Natural killer cell (primary cell): ENCODE results near the gene RAC2. TPM values are rescaled to one million over a fixed set of nuclear protein-coding genes. Genes with fewer than 3 reads are reported as not detected.
A peak's percentile ranks its signal among the peaks of the same experiment; 100 is the strongest.

Source experiments
- ATAC-seq, 3 donors: fragments of 150-1000 bp in 2 of 3; fragments of 200-7000 bp in 1 of 3; cut with Tn5 transposase; 1 replicate in 1 of 3; 2 replicates in 2 of 3; pipeline ENCODE4 v1.10.0; 2021; ENCODE audit warnings: mild to moderate bottlenecking in 2 of 3, moderate library complexity in 2 of 3
- DNase-seq, 2 donors: peaks; one replicate each; pipeline versions ENCODE4 v3.0.0 to v3.0.0-alpha.2; 2013 to 2021; ENCODE audit warnings: mixed read lengths in 1 of 2
- H3K27ac ChIP-seq: one replicate; pipeline ENCODE4 v1.5.1; 2013; ENCODE audit warnings: mild to moderate bottlenecking, low read length
- H3K27me3 ChIP-seq: one replicate; pipeline ENCODE4 v1.6.1; 2013; ENCODE audit warnings: low read length; ENCODE audit not compliant: control insufficient read depth, insufficient read depth
- H3K36me3 ChIP-seq: one replicate; pipeline ENCODE4 v1.6.1; 2013; ENCODE audit warnings: low read length; ENCODE audit not compliant: control insufficient read depth, insufficient read depth
- H3K4me1 ChIP-seq: one replicate; pipeline ENCODE4 v1.6.1; 2013; ENCODE audit warnings: low read length; ENCODE audit not compliant: control insufficient read depth, insufficient read depth
- H3K4me3 ChIP-seq: one replicate; pipeline ENCODE4 v1.5.1; 2013; ENCODE audit warnings: low read length
- H3K9me3 ChIP-seq: one replicate; pipeline ENCODE4 v1.6.1; 2013; ENCODE audit warnings: low read length; ENCODE audit not compliant: control insufficient read depth, insufficient read depth
- H3K27ac Mint-ChIP-seq, 2 donors: one replicate each; pipeline ENCODE4 v1.8.0; 2022; ENCODE audit warnings: mild to moderate bottlenecking in 2 of 2, mixed read lengths in 2 of 2, moderate library complexity in 1 of 2
- H3K27me3 Mint-ChIP-seq, 2 donors: one replicate each; pipeline ENCODE4 v1.8.0; 2022; ENCODE audit warnings: low read depth in 2 of 2, mixed read lengths in 2 of 2
- H3K36me3 Mint-ChIP-seq: one replicate; pipeline ENCODE4 v1.8.0; 2022; ENCODE audit warnings: mixed read lengths
- H3K4me1 Mint-ChIP-seq, 2 donors: one replicate each; pipeline ENCODE4 v1.8.0; 2022; ENCODE audit warnings: mixed read lengths in 2 of 2
- H3K4me3 Mint-ChIP-seq: one replicate; pipeline ENCODE4 v1.8.0; 2022; ENCODE audit warnings: mild to moderate bottlenecking, moderate library complexity, mixed read lengths
- H3K9me3 Mint-ChIP-seq, 2 donors: one replicate each; pipeline ENCODE4 v1.8.0; 2022; ENCODE audit warnings: mixed read lengths in 2 of 2
- CTCF ChIP-seq: fragments of 200-600 bp; IDR thresholded peaks from one replicate; pipeline ENCODE4 v1.8.0; 2022; ENCODE audit warnings: antibody characterized with exemption
- WGBS: methylation state at CpG from one replicate; pipeline ENCODE4 v1.1.7; 2013; ENCODE audit warnings: missing lambda C conversion rate; ENCODE audit not compliant: insufficient coverage; 5-methylcytosine and 5-hydroxymethylcytosine counted together
- intact Hi-C: fragments of 100-400 bp; cut with micrococcal nuclease; formaldehyde crosslinking; loops from one replicate; pipeline ENCODE4 v1.14.2; 2022
- total RNA-seq, 4 donors: library from RNA; stranded (reverse); fragments of 120-200 nt in 1 of 4; gene quantifications; one replicate each; pipeline versions ENCODE4 v1.2.3 to v1.2.4, GENCODE V29; 2013 to 2022

Gene RAC2
- total RNA-seq, 3 donors from 2014 or later (not counting 1 experiment from before 2014, with no cell fraction given): 647 to 744 (median 741) TPM

DNA sequence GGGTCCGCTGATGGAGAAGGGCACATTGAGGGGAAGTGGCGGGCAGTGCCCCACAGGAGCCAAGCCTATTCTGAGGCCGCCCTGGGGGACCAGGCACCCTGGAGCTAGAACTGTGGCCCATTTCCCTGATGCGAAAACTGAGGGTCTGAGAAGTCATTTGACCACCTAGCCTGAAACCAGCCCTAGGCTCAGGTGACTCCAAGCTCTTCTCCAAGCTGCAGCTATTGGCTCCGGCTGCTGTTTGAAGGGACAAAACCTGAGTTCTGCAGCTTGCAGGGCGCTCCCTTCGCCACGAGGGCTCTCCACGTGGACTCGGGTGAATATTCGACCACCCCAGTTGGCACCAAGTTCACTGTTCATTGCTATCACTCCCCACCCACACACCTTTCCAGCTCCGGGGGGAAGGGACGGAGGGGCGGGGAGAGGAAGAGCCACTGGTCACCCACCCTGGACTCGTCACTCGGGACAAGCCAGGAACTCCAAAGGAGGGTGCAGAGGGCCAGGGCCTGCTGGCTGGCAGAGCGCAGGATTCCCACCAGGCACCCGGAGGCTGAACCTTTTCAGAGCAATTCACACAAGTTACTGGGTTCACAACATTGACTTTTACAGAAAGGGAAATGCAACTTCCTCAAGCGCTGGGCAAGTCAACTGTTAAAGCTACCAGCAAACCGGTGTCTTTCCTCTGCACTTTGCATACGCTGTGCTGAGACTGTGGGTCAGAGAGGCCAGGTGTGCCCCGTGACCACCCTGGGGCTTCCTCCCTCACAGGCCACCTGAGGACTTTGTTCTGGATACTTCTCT is 1.1 kb upstream of the RAC2 start:
- WGBS: 26% methylated on average over 22 of the region's 22 CpGs
- peaks cover 42 to 51% of the 10 kb centered on the region in 2 donors for H3K4me1 Mint-ChIP-seq
- peak overlapping the region; percentile 82 for H3K27ac ChIP-seq

GRCh38 chr22:37243402-37244113 is 511 bp downstream of the RAC2 start:
- ATAC-seq: peak in 1 of 3 donors; percentile 9
- Mint-ChIP-seq H3K9me3 (no peaks in the 10 kb centered on the region), H3K4me1 (peaks cover 52 to 67% of the 10 kb centered on the region in 2 donors), H3K27me3 (no peaks in the 10 kb centered on the region), H3K4me3 (peak overlapping the region; percentile 91), H3K27ac (peak overlapping the region; percentile 93 to 98), H3K36me3 (no peaks in the 10 kb centered on the region)
- WGBS: 0% methylated on average over 9 of the region's 12 CpGs
- intact Hi-C loops: loop anchor here (1.0 to 5.0 kb wide), 4 partner anchors 13 to 96 kb away; partner anchors contain the start of gene IL2RB
- TF ChIP-seq CTCF: no peak
- Histone ChIP-seq H3K9me3 (no peaks in the 10 kb centered on the region), H3K27me3 (no peaks in the 10 kb centered on the region), H3K36me3 (peaks cover 31% of the 10 kb centered on the region), H3K4me3 (peak overlapping the region; percentile 89), H3K27ac (peak overlapping the region; percentile 82), H3K4me1 (peaks cover 62% of the 10 kb centered on the region)
- peak in 1 of 2 donors; percentile 37 for DNase-seq

More for the DNA sequence above, 1.1 kb upstream of the RAC2 start:
- no peaks in the 10 kb centered on the region for H3K36me3 Mint-ChIP-seq
- no peaks in the 10 kb centered on the region for H3K9me3 Mint-ChIP-seq
- Histone ChIP-seq H3K27me3 (no peaks in the 10 kb centered on the region), H3K4me3 (no peak overlapping the region), H3K4me1 (peaks cover 46% of the 10 kb centered on the region), H3K36me3 (peaks cover 18% of the 10 kb centered on the region), H3K9me3 (no peaks in the 10 kb centered on the region)
- peak overlapping the region; percentile 93 to 98 for H3K27ac Mint-ChIP-seq
- H3K27me3 Mint-ChIP-seq: no peaks in the 10 kb centered on the region
- ATAC-seq: no peak
- DNase-seq: peak in 1 of 2 donors; percentile 45
- H3K4me3 Mint-ChIP-seq: peak overlapping the region; percentile 91
- TF ChIP-seq CTCF: no peak
- intact Hi-C loops: loop anchor here (1.0 to 5.0 kb wide), 4 partner anchors 15 to 98 kb away; partner anchors contain the start of gene IL2RB

GRCh38 chr22:37242395-37242918 is 1.6 kb downstream of the RAC2 start:
- peaks cover 63 to 78% of the 10 kb centered on the region in 2 donors for H3K4me1 Mint-ChIP-seq
- peak overlapping the region; percentile 93 to 98 for H3K27ac Mint-ChIP-seq
- peak overlapping the region; percentile 82 for H3K27ac ChIP-seq

More at GRCh38 chr22:37242395-37242918, 1.6 kb downstream of the RAC2 start:
- peaks cover 37% of the 10 kb centered on the region for H3K36me3 ChIP-seq
- Mint-ChIP-seq H3K27me3 (no peaks in the 10 kb centered on the region), H3K36me3 (no peaks in the 10 kb centered on the region), H3K9me3 (no peaks in the 10 kb centered on the region), H3K4me3 (peak overlapping the region; percentile 91)
- peak overlapping the region; percentile 89 for H3K4me3 ChIP-seq
- peak; percentile 65 to 84 (median 72) for ATAC-seq
- peaks cover 73% of the 10 kb centered on the region for H3K4me1 ChIP-seq
- TF ChIP-seq CTCF: no peak
- intact Hi-C loops: loop anchor here (5.0 kb wide), 3 partner anchors 35 to 95 kb away; partner anchors contain the start of gene IL2RB
- no peaks in the 10 kb centered on the region for H3K9me3 ChIP-seq
- 0% methylated on average over 16 of the region's 16 CpGs for WGBS
- H3K27me3 ChIP-seq: no peaks in the 10 kb centered on the region
- peak; percentile 80 to 95 for DNase-seq
